ENCODE measurements around the gene NDUFA13.

NDUFA13 gene

GRCh38 chr19:19549804-19550464 lies 33.9 kb downstream of the NDUFA13 start:
- DNase-seq, result no peak

- DNase-seq, result no peak
Observed at GRCh38 chr19:19550485-19550929, 34.5 kb downstream of the NDUFA13 start.

GRCh38 chr19:19550972-19551852 lies 35.2 kb downstream of the NDUFA13 start:
- no peak for DNase-seq

GRCh38 chr19:19551853-19552192 lies 35.8 kb downstream of the NDUFA13 start:
- DNase-seq, result no peak

GRCh38 chr19:19552798-19553197 lies 36.8 kb downstream of the NDUFA13 start:
- DNase-seq, result no peak

GRCh38 chr19:19553670-19554069 lies 37.6 kb downstream of the NDUFA13 start:
- no peak for DNase-seq

- no peak for DNase-seq
Observed at GRCh38 chr19:19554074-19555023, 38.3 kb downstream of the NDUFA13 start.

GRCh38 chr19:19558055-19558454 lies 42.0 kb downstream of the NDUFA13 start:
- no peak for DNase-seq

GRCh38 chr19:19558636-19559035 lies 42.6 kb downstream of the NDUFA13 start:
- no peak for DNase-seq

GRCh38 chr19:19559931-19560330 lies 43.9 kb downstream of the NDUFA13 start:
- DNase-seq, result no peak

GRCh38 chr19:19561946-19562664 lies 46.1 kb downstream of the NDUFA13 start:
- DNase-seq, result no peak

GRCh38 chr19:19562665-19563347 lies 46.8 kb downstream of the NDUFA13 start:
- no peak for DNase-seq

GRCh38 chr19:19563348-19563848 lies 47.4 kb downstream of the NDUFA13 start:
- DNase-seq, result no peak

GRCh38 chr19:19566306-19566705 lies 50.3 kb downstream of the NDUFA13 start:
- DNase-seq, result no peak

- no peak for DNase-seq
Observed at GRCh38 chr19:19567391-19567790, 51.4 kb downstream of the NDUFA13 start.

- no peak for DNase-seq
Observed at GRCh38 chr19:19568802-19569756, 53.1 kb downstream of the NDUFA13 start.

- no peak for DNase-seq
Observed at GRCh38 chr19:19570571-19570970, 54.5 kb downstream of the NDUFA13 start.

- no peak for DNase-seq
Observed at GRCh38 chr19:19571071-19571786, 55.2 kb downstream of the NDUFA13 start.

GRCh38 chr19:19575411-19575810 lies 59.4 kb downstream of the NDUFA13 start:
- DNase-seq, result no peak

All from midbrain (tissue), 1 donor.